NCI-H526 (cell line): ENCODE measurements around the gene RASSF1.
A peak's percentile ranks its signal among the peaks of the same experiment; 100 is the strongest.

Experiments used
- DNase-seq, 2 experiments: peaks; one replicate each; lab custom pipeline; 2025; lab: John Stamatoyannopoulos, UW

Gene RASSF1

DNA sequence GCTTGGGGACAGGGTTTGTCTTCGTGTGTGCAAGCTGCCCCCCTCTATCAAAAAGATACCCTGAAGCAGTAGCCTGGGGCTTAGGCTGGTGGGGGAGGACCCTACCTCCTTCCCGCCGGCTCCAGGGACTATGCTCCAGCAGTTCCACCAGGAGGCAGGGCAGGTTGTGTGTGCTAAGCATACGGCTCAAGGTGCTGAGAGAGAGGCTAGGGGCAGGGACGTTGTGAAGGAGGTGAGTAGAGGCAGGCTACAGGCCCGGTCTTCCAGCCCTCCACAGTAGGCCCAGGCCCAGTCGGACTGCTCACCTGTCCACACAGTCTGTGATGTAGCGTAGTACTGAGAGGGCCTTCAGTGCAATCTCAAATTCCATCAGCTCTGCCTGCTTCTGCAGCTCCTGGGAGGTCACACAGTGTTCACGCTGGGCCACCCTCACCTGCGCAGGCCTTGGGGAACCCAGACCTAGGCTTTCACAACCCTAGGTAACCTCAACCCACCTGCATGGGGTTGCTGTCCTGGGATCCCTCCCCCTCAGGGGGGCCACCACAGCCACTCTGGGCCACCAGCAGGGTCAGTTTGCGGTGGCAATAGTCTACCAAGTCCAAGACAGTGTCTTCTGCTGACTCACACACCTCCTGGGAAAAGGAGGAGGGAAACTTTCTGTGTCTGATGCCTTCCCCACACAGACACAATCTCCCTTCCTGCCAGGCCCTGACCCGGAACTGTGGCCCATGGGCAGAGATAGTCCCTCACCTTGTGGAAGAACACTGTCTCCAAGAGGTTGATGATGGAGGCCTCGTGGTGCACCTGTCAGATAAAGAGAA is 2.4 kb upstream of the RASSF1 start:
- no peak for DNase-seq

DNA sequence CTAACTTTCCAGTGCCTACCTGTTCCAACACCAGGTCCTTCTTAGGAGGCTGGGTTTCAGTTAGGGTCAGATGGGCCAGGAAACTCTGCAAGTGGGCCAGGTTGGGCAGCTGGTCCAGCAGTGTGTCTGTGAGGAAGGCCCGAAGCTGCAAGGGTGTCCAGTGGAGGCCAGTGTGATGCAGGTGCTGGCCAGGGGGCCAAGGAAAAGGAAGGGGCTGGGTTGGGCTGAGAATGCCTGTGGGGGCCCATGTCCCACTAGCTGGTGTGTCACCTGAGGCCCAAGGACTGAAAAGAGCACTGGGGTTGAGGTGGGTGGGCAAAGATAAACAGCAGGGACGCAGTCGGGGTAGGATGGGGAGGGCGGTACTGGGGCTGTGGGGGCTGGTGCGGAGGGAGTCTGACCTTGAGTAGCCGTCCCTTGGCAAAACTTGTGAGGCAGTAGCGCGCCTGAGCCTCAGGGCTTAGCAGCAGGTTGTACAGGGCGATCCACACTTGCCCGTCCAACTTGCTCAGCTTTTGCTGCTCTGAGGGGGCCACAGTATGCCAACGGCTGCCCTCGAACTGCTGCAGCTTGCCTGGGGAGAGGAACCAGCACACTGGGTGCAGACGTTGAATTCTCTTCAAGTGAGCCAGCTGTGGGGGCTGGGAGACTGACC is 1.5 kb upstream of the RASSF1 start:
- DNase-seq: no peak

DNA sequence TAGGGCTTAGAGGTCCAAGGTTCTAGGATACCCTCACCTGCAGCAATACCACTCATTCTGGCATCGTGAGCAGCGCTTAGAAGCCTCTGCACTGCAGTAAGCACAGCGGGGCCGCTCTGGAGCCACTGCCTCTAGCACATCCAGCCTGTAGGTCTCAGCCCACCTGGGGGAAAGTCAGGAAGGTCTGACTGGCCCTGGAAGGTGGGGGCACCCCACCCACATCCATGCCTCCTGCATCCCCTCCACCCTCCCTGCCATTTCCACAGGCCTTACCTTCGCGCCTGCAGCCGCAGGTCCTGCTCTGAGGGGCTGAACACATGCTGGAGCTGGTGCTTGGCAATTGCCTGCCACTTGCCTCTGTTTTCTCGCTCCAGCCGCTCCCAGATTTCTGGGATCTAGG is 901 bp upstream of the RASSF1 start:
- DNase-seq: no peak

DNA sequence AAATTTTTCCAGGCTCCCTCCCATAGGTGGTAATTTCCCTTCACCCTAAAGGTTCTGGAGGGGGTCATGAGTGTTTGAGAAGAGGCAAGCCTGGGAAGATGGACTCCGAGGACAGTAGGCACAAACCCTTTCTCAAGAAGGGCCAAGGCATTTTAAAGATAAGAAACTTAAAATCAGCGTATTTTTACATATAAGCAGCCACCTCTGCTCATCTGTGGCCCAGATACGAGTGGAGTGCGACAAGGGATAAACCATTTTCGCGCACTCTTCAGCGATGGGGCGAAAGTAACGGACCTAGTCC is 539 bp downstream of the RASSF1 start:
- no peak for DNase-seq

DNA sequence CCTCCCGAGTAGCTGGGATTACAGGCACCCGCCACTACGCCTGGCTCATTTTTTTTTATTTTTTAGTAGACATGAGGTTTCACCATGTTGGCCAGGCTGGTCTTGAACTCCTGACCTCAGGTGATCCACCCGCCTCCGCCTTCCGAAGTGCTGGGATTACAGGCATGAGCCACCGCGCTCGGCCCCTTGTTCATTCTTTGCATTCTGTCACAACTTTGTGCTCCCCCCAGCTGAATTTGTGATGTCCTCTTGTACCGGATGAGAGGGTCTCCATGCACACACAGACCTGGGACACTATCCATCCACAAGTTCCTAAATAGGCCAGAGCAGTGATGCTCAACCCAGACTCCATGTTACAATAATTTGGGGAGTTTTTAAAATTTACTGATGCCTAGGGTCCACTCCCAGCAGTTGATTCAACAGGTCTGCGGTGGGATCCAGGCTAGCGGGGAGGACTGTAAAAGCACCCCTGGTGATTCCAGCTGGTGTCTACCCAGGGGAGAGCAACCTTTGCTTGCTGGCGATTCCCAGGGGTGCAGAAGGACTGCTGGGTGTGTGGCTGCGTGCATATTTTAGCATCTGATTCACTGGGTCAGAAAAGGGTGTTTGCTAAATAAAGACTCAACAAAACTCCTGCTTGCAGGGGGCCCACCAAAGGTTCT is 1.0 kb downstream of the RASSF1 start:
- DNase-seq: no peak

DNA sequence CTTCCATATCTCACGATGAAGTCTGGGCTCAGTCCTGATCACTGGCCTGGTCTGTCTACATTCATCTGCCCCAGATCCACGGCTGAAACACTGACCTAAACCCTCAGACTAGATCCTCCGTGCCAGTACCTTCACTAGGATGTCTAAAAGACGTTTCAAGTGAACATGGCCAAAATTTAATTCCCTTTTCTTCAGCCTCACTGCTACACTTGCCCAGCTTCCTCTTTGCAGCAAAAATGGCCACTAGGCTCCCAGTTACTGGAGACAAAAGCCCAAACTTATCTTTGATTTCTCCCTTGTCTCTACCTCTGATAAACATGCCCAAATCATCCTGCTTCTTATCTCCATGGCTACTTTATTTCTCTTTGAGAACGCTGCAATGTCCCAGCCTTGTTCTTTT is 1.7 kb downstream of the RASSF1 start:
- no peak for DNase-seq

DNA sequence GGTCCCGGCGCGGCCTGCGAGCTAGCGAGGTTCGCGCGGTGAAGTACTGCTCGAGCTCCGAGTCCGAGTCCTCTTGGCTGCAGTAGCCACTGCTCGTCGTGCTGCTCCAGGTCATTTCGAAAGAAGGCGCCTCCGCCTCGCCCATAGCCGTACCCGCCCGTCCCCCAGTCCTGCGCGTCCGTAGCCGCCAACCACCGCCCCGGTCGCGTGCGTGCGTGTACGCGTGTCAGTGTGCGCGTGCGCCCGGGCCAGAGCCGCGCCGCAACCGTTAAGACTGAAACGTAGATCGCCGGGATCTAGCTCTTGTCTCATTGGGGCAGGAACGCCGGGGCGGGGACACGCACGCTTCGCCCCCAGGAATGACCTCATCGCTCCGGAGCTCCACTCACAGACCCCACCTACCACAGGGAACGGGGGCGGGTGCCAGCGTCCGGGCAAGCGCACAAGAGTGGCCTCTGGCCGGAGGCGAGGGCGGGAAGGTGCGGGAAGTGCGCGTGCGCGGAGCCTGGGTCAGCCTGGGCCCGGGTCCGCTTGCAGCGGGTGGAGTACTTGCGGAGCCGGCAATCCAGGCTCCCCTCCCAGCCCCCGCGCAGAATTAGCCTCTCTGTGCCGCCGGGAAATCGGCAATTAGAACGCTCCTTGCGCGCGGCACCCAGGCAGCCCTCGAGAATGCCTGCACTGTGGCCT is 3.3 kb downstream of the RASSF1 start:
- peak; percentile 97 to 99 for DNase-seq

DNA sequence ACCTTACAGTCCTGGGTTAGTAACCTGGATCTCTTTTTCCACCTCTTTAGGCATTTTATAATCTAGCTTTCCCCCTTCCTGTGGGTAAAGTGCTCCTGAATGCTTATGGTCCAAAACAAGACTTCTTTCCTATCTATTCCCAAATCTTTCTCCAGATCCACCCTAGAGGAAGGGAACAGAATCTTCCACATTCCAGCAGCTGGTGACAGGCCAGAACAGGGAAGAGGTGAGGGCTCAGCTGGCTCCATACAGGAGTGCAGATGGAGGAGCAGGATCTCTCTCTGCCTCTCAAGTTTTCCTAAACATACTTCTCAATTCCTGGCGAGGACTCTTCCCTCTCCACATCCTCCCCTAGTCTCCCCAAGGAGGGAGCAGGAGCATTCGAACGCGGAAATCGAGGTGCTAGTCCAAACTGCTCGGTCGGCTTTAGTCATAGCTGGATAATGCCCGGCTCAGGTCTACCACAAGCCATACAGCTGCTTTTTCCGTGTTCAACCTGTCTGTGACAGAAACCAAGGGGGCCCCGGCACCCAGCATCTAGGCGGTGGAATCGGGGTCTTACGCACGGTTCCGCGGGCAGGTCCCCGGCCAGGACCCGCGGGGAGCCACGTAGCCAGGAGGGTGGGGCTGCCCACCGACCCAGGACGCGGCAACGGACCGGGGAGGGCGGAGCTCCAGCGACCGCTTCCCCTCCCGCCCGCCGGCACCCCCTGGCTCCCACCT is 4.0 kb downstream of the RASSF1 start:
- DNase-seq: peak in 1 of 2 experiments; percentile 44

DNA sequence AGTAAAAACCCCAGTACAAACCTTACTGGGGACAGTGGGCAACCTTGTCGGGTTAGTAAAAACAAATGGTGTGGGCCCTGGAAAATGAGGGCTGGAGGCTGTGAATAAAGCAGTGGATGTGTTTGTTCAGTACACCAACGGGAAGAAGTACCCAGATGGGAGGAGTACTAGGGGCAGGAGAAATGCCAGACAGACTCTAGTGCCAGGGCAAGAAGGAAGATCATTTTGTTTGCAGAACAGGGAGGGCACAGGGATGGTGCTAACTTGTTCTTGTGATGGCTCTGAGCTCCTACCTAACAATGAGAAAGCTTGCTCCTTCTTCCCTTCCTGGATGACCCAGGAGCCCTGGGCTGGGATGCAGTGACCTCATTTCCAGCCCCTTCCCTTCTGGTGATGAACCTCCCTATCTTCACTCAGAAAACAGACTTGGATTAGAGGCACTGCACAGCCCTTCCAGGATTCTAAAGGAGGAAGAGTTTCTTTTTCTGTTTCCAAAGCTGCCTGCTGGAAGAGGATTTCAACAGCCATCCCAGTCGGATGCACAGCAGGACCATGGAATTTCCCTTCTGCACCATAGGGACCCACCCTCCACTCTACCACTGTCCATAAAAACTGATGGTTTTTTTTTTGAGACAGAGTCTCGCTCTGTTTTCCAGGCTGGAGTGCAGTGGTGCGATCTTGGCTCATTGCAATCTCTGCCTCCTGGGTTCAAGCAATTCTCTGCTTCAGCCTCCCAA is 6.1 kb downstream of the RASSF1 start:
- DNase-seq: no peak

DNA sequence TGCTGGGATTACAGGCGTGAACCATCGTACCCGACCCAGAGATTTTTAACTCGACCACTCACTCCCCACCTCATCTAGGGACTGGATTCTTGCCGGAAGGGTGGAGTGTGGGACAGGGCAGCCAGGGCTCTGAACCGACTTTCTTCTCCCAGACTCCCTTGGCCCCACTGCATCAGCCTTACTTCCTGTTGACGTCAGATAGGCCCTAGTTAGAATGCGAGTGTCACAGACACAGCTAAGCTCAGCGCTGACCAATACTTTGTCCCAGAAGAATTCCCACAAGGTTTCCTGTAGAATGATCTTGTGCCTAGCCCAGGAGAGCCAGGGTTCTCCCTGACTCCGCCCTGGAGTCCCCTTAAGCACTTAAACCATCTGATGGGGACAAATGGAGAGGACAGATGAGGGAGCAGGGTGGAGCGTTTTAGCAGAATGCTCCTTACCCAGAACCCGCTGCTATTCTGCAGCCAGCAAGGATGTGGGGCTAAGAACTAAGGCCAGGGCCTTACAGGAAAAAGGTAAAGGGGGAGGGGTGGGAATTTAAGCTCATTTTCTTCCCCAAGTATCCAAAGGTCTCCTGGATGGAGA is 6.8 kb downstream of the RASSF1 start:
- no peak for DNase-seq

DNA sequence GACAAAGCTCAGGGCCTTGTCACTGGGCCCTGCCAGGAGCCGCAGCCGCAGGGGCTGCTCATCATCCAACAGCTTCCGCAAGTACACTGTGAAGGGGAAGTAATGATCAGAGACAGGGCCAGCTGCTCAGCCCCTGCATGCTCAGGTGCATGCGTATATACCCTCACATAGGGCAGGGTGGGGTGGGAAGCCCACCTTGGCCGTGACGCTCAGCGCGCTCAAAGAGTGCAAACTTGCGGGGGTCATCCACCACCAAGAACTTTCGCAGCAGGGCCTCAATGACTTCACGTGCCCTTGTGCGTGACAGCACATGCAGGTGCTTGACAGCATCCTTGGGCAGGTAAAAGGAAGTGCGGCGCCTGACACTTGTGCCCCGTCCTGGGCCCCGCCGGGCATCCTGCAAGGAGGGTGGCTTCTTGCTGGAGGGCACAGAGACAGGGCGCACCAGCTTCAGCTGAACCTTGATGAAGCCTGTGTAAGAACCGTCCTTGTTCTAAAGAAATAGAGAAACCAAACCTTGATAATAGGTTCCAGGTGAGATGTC is 9.2 kb downstream of the RASSF1 start:
- no peak for DNase-seq

DNA sequence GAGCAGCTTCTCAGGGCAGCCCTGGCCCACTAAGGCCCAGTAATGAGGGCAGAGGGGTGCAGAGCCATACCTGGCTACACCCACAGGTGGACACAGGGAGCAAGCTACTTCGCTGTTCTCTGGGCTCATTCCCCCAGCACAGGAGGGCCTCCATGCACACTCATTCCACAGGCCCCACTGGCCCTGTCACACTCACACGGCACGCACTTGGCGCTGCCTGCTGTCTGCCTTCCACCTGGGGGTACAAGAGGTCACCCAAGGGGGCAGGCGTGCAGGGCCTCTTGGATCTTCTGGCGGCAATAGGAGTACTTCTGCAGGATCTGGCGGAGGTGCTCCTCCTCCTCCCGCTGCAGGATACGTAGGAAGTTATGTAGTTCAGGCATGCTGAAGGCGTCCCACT is 10.3 kb downstream of the RASSF1 start:
- no peak for DNase-seq

DNA sequence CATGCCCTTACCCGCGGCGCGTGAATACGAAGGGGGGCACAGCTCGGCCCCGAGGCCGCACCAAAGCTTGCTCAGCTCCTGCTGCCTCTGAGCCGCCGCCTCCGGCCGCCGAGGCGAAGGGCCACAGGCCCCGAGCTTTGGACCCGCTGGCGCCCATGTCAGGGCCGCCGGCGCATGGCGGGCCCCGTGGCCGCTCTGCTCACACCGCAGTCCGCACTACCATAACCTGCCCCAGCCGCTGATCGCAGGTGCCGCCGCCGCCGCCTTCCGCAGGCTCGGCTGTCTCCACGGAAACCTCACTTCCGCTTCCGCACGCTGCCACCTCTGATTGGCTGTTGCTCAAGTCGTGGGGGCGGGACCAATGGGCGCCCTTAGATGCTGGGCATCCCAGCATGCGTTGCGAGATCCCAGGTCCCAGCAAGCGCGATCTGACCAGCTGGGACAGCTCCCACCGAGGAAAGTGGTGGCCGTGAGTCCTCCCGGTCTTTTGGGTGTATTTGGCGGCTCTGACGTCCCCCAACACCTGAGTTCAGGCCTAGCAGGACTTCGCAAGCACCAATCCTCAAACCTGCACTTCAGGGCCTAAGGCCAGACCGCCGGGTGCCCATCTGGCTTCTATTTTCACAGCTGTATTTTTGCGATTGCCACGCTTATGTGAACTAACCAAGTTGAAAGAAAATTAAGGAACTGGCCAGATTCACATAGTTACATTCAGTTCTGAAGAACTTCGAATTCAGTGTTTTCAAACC is 12.5 kb downstream of the RASSF1 start, which contains the start of gene TUSC2:
Gene TUSC2, minus strand, starts transcription at position 281 of the 749 bp plus-strand sequence. Its CDS starts 124 bp downstream, at position 157.
- peak; percentile 93 to 99 for DNase-seq

DNA sequence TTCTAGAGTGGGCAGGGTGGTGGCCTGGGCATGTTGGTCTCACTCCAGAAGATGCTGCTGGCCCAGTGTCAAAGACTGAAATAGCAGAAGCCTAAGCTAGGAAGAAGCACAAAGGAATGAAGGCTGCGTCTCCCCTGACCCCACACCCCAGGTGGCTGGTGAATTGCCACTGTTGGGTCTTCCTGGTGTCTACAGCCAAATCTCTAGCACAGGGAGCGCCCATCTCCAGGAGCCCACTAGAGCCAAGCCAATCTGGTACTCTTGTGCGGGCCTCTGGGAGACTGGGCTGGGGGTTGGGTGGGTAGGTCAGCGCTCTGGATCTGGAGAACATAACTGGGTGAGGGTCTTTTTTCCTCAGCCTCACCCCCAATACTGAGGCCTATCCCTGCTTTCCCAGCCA is 13.5 kb downstream of the RASSF1 start:
- DNase-seq: no peak

DNA sequence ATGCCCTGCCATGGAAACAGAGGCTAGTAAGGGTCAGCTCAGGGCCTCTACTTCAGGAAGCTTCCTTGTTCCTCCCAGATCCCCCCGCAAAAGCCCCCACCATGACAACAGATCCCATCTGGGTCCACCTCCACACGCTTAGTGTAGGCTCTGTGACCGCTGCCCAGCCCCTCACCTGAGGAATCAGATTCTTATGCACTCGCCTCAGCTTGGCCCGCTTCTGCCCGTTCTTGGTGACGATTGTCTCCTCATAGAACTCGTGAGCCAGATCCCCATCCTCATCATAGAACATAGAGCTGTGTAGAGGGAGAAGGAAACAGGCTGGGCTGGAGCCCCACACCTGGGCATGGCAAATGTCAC is 14.5 kb downstream of the RASSF1 start:
- DNase-seq: no peak

DNA sequence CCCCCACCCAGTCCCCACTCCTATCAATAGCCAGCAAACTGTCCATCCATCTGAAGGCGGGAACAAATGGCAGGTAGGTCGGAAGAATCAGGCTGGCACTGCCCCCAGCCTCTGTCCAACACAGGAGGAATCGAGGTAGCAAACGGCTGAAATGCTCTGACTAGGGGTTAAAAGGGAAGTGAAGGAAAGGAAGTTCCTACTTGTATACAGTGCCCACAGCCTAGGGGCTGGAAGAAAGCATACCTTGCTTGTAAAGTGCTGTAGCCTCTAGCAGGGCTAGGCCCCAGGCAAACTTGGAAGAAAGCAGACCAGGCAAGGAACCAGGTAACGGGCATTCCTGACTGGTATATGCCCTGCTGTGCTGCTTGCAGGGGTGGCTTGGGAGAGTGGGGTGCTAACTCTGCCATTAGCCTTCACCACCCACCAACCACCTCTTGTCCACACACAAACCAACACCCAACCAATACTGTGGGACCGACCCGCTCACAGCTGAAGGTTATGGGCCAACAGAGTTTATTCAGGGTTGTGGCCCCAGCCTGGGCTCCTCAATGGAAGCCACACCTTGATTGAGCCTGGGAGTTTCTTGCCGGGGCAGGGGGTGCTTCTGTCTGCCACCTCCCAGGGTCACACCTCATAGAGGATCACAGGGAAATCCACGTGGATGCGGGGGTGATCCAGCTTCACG is 15.0 kb downstream of the RASSF1 start:
- no peak for DNase-seq

DNA sequence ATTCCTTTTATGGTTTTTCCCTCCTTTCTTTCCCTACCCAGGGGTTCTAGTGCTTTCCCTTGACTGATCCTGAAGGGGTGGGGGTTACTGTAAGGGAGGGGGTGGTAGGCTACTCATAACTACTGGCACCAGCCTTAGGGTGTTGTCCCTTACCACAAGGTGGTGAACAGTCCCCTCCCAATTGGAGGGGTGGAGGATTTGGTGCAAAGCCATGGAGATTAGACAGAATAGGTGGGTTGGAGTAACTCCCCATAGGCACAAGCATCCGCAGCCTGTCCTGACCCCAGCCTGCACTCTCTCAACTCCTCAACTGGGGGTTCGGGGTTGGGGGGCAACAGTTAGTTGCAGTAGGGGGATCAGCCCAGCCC is 15.5 kb downstream of the RASSF1 start:
- DNase-seq: no peak

DNA sequence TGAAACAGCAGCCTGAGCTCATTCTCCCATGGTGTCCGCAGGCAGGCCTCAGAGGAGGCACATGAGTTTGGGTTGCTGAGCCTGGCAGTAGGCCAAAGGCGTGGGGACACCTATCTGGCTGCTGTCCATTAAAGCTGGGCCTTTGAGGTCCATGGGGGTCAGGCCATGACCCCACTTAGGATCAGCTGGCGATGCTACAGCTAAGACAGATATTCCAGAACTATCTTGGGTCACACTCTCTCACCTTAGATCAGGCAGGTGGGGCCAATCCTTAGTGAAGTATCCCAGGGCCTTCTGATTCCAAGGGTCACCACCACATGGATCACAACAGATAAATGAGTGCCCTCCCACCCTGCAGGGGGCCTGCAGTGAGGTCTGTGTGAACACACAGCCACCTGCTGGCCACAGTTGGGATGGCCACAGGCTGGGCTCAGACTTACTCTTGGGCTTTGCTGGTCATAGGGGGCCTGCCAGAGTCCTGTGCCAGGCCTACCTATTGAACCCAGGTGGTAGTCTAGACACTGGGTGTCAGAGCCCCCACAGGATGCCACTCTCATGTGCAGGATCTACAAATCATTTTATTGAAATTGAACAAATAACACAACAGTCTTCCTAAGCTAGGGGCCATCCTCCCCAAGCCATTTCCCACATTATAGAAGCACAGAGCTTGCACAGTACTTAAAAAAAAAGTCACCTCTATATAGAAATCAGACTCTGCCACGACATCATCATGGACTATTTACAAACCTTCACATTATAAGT is 16.1 kb downstream of the RASSF1 start:
- DNase-seq: peak; percentile 21 to 62
